Epithelial cell of esophagus (primary cell): Measurements from ENCODE around the gene GALNT17.

Experiments used
- DNase-seq: peaks from one replicate; pipeline ENCODE4 v3.0.0; 2010; ENCODE audit warnings: low read depth
- H3K4me3 ChIP-seq: 2 replicates; pipeline ENCODE4 v1.5.1; 2011; ENCODE audit warnings: mild to moderate bottlenecking, low read length, control low read depth
- CTCF ChIP-seq: IDR thresholded peaks from 2 replicates; pipeline ENCODE4 v1.5.1; 2011; ENCODE audit warnings: low read depth, mild to moderate bottlenecking, low read length, control low read depth, inconsistent platforms; ENCODE audit not compliant: insufficient read depth; ENCODE audit errors: missing control alignments

Gene GALNT17

GRCh38 chr7:71682181-71682580 lies 550.2 kb downstream of the GALNT17 start:
- DNase-seq, result no peak
- H3K4me3 ChIP-seq, result no peak overlapping the region
- no peak for TF ChIP-seq CTCF

- H3K4me3 ChIP-seq, result no peak overlapping the region
- no peak for DNase-seq
- TF ChIP-seq CTCF, result no peak
These were observed 551.2 kb downstream of the GALNT17 start for GRCh38 chr7:71682841-71683781.

GRCh38 chr7:71687286-71687685 lies 555.3 kb downstream of the GALNT17 start:
- H3K4me3 ChIP-seq, result no peak overlapping the region
- no peak for TF ChIP-seq CTCF
- no peak for DNase-seq

- no peak for TF ChIP-seq CTCF
- no peak overlapping the region for H3K4me3 ChIP-seq
- no peak for DNase-seq
These were observed 556.1 kb downstream of the GALNT17 start for GRCh38 chr7:71687831-71688599.

GRCh38 chr7:71691538-71691937 lies 559.6 kb downstream of the GALNT17 start:
- no peak for DNase-seq
- TF ChIP-seq CTCF, result no peak
- H3K4me3 ChIP-seq, result no peak overlapping the region

- no peak for TF ChIP-seq CTCF
- DNase-seq, result no peak
- no peak overlapping the region for H3K4me3 ChIP-seq
These were observed 562.7 kb downstream of the GALNT17 start for GRCh38 chr7:71694665-71695064.

GRCh38 chr7:71695186-71695585 lies 563.2 kb downstream of the GALNT17 start:
- DNase-seq, result no peak
- H3K4me3 ChIP-seq, result no peak overlapping the region
- no peak for TF ChIP-seq CTCF
